ENCODE measurements around the gene RFTN1. TPM values are rescaled to one million over a fixed set of nuclear protein-coding genes. Genes with fewer than 3 reads are reported as not detected.

RFTN1 gene
- total and polyA plus RNA-seq, 2 donors (not counting 3 experiments of a cell fraction or from before 2014, with no cell fraction given): 40.3 to 43.3 TPM

DNA sequence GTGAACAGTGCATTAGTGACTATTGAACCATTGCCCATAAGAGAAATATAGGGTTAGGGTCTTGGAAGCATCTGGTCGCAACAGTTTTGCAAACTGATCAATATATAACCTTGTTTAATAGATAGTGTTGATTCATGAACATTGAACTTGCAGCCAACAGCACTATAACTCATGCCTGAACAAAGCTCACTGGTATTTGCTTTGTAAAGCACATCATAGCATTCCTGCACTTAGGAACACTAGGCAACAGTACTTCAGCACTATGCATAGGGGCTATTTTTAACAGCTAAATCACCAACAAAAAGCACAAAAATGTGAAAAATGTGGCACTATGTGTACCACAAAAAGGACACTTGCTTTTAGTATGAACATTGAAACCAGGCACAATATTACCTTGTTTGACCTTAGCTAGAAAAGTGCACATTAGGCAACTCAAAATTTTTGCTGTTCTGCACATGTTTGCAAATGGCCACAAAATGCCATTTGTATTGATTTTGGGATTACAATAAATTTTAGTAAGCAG lies 180.5 kb downstream of the RFTN1 start:
- H3K79me2 ChIP-seq (ENCODE audit: control insufficient read depth, insufficient read depth, low read length): no peaks in the 10 kb centered on the region
- no peaks in the 10 kb centered on the region for H3K4me1 ChIP-seq (ENCODE audit: control insufficient read depth, extremely low read depth, insufficient read depth, low read length)
- no peak for FAIRE-seq
- intact Hi-C loops (cut with micrococcal nuclease) (no loop called here), dilution Hi-C loops (cut with MboI; ENCODE audit: extremely low pct_ligation_motif_present, low sequenced_read_pairs) (no loop called here)
- no peaks in the 10 kb centered on the region for H3K36me3 ChIP-seq (ENCODE audit: control insufficient read depth in 2 of 2, extremely low read depth in 1 of 2, insufficient read depth in 2 of 2, low read length in 2 of 2)
- no TSS peak for BruUV-seq (replicated peaks)
- no peak overlapping the region for H3K9ac ChIP-seq (replicated peaks; ENCODE audit: extremely low read depth, insufficient read depth, low read length)
- H3K27ac ChIP-seq (ENCODE audit: insufficient read depth, low read depth, low read length): no peak overlapping the region
- ChIA-PET CTCF (interaction anchor here (1.2 kb wide), 1 partner anchor 43 kb away, joined by 5 read pairs; no protein-coding TSS in a partner anchor), POLR2A (no interaction called here)
- no peak for TF ChIP-seq JUN (IDR thresholded peaks at IDR 0.05; ENCODE audit: borderline replicate concordance, insufficient read depth, insufficient read length, low read depth)
- no peaks in the 10 kb centered on the region for H3K9me1 ChIP-seq (replicated peaks; ENCODE audit: control insufficient read depth, extremely low read depth, insufficient read depth, low read length)
- DNase-seq (ENCODE audit: low read depth, low spot score): no peak
- H3K9me3 ChIP-seq (replicated peaks; ENCODE audit: control insufficient read depth, insufficient read depth, low read length): no peaks in the 10 kb centered on the region
- no peaks in the 10 kb centered on the region for H4K20me1 ChIP-seq (replicated peaks; ENCODE audit: control insufficient read depth, extremely low read depth, insufficient read depth, low read length)
- H3K4me2 ChIP-seq (ENCODE audit: insufficient read depth, low read length): no peak overlapping the region
- H3K27me3 ChIP-seq (ENCODE audit: control insufficient read depth in 2 of 2, insufficient read depth in 2 of 2, low read length in 2 of 2): no peaks in the 10 kb centered on the region
- H2AFZ ChIP-seq (ENCODE audit: low read depth, low read length): no peak overlapping the region
- no peak overlapping the region for H3K4me3 ChIP-seq (replicated peaks in 1 of 3; ENCODE audit: insufficient read depth in 1 of 3, low read depth in 1 of 3, low read length in 3 of 3)

DNA sequence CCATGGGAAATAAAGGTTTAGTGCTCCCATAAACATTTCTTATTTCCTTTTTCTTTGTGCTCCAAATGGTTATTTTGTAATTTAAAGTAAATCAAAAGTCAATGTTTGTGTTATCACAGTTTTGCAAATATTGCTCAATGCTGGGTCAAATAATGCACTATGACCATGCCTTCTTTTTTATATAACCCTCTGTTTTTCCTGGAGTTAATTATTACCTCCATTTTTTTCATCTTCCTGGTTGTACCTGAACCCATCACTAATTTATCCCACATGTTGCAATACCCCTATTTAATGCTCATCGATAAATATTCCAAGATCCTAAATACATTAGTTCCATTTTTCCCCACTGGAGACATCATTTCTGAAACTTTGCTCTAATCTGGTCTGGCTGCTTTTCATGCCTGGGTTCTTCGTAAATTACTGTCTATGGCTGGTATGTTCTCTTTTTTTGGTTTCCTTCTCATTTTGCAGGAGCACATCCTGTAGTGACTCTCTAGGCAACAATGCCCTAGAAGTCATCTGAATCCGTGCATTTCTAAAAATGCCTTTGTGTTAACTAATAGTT lies 182.1 kb downstream of the RFTN1 start:
- DNase-seq (ENCODE audit: low read depth, low spot score) (no peak), FAIRE-seq (no peak)
- no peaks in the 10 kb centered on the region for H3K27me3 ChIP-seq (ENCODE audit: control insufficient read depth in 2 of 2, insufficient read depth in 2 of 2, low read length in 2 of 2)
- no peak overlapping the region for H3K9ac ChIP-seq (replicated peaks; ENCODE audit: extremely low read depth, insufficient read depth, low read length)
- H2AFZ ChIP-seq (ENCODE audit: low read depth, low read length): no peak overlapping the region
- no peaks in the 10 kb centered on the region for H3K9me3 ChIP-seq (replicated peaks; ENCODE audit: control insufficient read depth, insufficient read depth, low read length)
- BruUV-seq (replicated peaks): no TSS peak
- no peak overlapping the region for H3K4me3 ChIP-seq (replicated peaks in 1 of 3; ENCODE audit: insufficient read depth in 1 of 3, low read depth in 1 of 3, low read length in 3 of 3)
- TF ChIP-seq GATA2 (IDR thresholded peaks at IDR 0.05; ENCODE audit: insufficient read depth, insufficient read length, low read depth, low read length): no peak
- no peak for TF ChIP-seq FOS (IDR thresholded peaks at IDR 0.05; ENCODE audit: borderline replicate concordance, insufficient read depth, low read length)
- TF ChIP-seq, protein P1, sequence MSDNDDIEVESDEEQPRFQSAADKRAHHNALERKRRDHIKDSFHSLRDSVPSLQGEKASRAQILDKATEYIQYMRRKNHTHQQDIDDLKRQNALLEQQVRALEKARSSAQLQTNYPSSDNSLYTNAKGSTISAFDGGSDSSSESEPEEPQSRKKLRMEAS (IDR thresholded peaks at IDR 0.05; ENCODE audit: insufficient read depth, insufficient read length): no peak
- no peak for TF ChIP-seq POLR2A (IDR thresholded peaks at IDR 0.05; ENCODE audit: low read depth, low read length)
- no peak for TF ChIP-seq POLR2AphosphoS5 (IDR thresholded peaks at IDR 0.05; ENCODE audit: insufficient read depth, low read depth, low read length)
- no peak for TF ChIP-seq JUN (IDR thresholded peaks at IDR 0.05; ENCODE audit: borderline replicate concordance, insufficient read depth, insufficient read length, low read depth)
- no peak for TF ChIP-seq MYC (IDR thresholded peaks at IDR 0.05; ENCODE audit: low read depth, low read length)
- TF ChIP-seq, protein P2, sequence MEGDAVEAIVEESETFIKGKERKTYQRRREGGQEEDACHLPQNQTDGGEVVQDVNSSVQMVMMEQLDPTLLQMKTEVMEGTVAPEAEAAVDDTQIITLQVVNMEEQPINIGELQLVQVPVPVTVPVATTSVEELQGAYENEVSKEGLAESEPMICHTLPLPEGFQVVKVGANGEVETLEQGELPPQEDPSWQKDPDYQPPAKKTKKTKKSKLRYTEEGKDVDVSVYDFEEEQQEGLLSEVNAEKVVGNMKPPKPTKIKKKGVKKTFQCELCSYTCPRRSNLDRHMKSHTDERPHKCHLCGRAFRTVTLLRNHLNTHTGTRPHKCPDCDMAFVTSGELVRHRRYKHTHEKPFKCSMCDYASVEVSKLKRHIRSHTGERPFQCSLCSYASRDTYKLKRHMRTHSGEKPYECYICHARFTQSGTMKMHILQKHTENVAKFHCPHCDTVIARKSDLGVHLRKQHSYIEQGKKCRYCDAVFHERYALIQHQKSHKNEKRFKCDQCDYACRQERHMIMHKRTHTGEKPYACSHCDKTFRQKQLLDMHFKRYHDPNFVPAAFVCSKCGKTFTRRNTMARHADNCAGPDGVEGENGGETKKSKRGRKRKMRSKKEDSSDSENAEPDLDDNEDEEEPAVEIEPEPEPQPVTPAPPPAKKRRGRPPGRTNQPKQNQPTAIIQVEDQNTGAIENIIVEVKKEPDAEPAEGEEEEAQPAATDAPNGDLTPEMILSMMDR (IDR thresholded peaks at IDR 0.05; ENCODE audit: extremely low read depth in 1 of 2, insufficient read depth in 1 of 2, low read depth in 1 of 2, low read length in 2 of 2): no peak
- TF ChIP-seq EZH2 (IDR thresholded peaks at IDR 0.05; ENCODE audit: borderline replicate concordance, low read depth, low read length, severe bottlenecking): no peak
- ChIA-PET CTCF (no interaction called here), POLR2A (no interaction called here)
- H4K20me1 ChIP-seq (replicated peaks; ENCODE audit: control insufficient read depth, extremely low read depth, insufficient read depth, low read length): no peaks in the 10 kb centered on the region
- no peak overlapping the region for H3K27ac ChIP-seq (ENCODE audit: insufficient read depth, low read depth, low read length)
- H3K4me1 ChIP-seq (ENCODE audit: control insufficient read depth, extremely low read depth, insufficient read depth, low read length): no peaks in the 10 kb centered on the region
- intact Hi-C loops (cut with micrococcal nuclease): no loop called here
- peaks cover 0 to 1% of the 10 kb centered on the region in 2 experiments for H3K36me3 ChIP-seq (ENCODE audit: control insufficient read depth in 2 of 2, extremely low read depth in 1 of 2, insufficient read depth in 2 of 2, low read length in 2 of 2)
- H3K79me2 ChIP-seq (ENCODE audit: control insufficient read depth, insufficient read depth, low read length): no peaks in the 10 kb centered on the region
- no peak overlapping the region for H3K4me2 ChIP-seq (ENCODE audit: insufficient read depth, low read length)
- dilution Hi-C loops (cut with MboI; ENCODE audit: extremely low pct_ligation_motif_present, low sequenced_read_pairs): no loop called here
- H3K9me1 ChIP-seq (replicated peaks; ENCODE audit: control insufficient read depth, extremely low read depth, insufficient read depth, low read length): no peaks in the 10 kb centered on the region
